ENCODE measurements around the gene CNOT2. TPM values are rescaled to one million over a fixed set of nuclear protein-coding genes. Genes with fewer than 3 reads are reported as not detected.

The CNOT2 gene
- total and polyA plus RNA-seq, 2 donors (not counting 3 experiments of a cell fraction or from before 2014, with no cell fraction given), result 52.2 to 79.7 TPM

DNA sequence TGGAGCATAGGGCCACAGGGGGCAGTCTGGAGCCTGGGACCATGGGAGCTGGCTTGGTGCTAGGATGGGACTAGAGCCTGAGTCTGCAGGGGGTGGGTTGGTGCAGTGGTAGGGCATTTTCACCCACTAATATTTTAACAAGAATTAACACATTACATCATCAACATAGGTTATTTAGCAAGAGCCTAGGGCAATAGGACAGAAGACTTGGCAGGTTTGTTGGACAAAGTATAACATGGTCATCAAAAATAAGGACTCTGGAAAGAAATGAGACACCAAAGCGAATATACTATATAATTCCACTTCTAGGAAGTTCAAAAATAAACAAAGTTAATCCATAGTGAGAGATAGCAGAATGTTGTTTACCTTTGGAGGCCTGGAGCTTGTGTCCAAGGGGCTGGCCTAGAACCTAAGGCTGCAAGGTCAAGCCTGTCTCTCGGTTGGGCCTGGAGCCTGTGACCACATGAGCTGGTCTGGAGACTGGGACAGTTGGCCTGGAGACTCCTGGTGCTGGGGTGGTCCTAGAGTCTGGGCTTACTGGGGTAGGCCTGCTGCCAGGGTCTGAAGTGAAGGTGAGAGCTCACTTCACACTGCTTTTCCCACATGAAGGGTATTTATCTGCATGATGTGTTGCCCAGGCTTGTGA is 28.1 kb upstream of the CNOT2 start:
- no peak overlapping the region for H3K4me2 ChIP-seq (ENCODE audit: insufficient read depth, low read length)
- no peak for DNase-seq (ENCODE audit: low read depth, low spot score)
- no peaks in the 10 kb centered on the region for H3K9me3 ChIP-seq (replicated peaks; ENCODE audit: control insufficient read depth, insufficient read depth, low read length)
- no peak overlapping the region for H3K4me3 ChIP-seq (replicated peaks in 1 of 3; ENCODE audit: insufficient read depth in 1 of 3, low read depth in 1 of 3, low read length in 3 of 3)
- no peaks in the 10 kb centered on the region for H3K36me3 ChIP-seq (ENCODE audit: control insufficient read depth in 2 of 2, extremely low read depth in 1 of 2, insufficient read depth in 2 of 2, low read length in 2 of 2)
- no peaks in the 10 kb centered on the region for H3K9me1 ChIP-seq (replicated peaks; ENCODE audit: control insufficient read depth, extremely low read depth, insufficient read depth, low read length)
- no peaks in the 10 kb centered on the region for H4K20me1 ChIP-seq (replicated peaks; ENCODE audit: control insufficient read depth, extremely low read depth, insufficient read depth, low read length)
- no peaks in the 10 kb centered on the region for H3K79me2 ChIP-seq (ENCODE audit: control insufficient read depth, insufficient read depth, low read length)
- H3K27me3 ChIP-seq (ENCODE audit: control insufficient read depth in 2 of 2, insufficient read depth in 2 of 2, low read length in 2 of 2), result no peaks in the 10 kb centered on the region
- dilution Hi-C loops (cut with MboI; ENCODE audit: extremely low pct_ligation_motif_present, low sequenced_read_pairs), result no loop called here
- no peaks in the 10 kb centered on the region for H3K4me1 ChIP-seq (ENCODE audit: control insufficient read depth, extremely low read depth, insufficient read depth, low read length)
- no peak for FAIRE-seq
- ChIA-PET POLR2A (no interaction called here), CTCF (no interaction called here)
- no peak overlapping the region for H2AFZ ChIP-seq (ENCODE audit: low read depth, low read length)
- BruUV-seq (replicated peaks), result no TSS peak
- H3K27ac ChIP-seq (ENCODE audit: insufficient read depth, low read depth, low read length), result no peak overlapping the region
- intact Hi-C loops (cut with micrococcal nuclease), result no loop called here
- TF ChIP-seq POLR2AphosphoS5 (IDR thresholded peaks at IDR 0.05; ENCODE audit: insufficient read depth, low read depth, low read length) (no peak), EZH2 (IDR thresholded peaks at IDR 0.05; ENCODE audit: borderline replicate concordance, low read depth, low read length, severe bottlenecking) (no peak), JUN (IDR thresholded peaks at IDR 0.05; ENCODE audit: borderline replicate concordance, insufficient read depth, insufficient read length, low read depth) (no peak), GATA2 (IDR thresholded peaks at IDR 0.05; ENCODE audit: insufficient read depth, insufficient read length, low read depth, low read length) (no peak)
- TF ChIP-seq, protein P1, sequence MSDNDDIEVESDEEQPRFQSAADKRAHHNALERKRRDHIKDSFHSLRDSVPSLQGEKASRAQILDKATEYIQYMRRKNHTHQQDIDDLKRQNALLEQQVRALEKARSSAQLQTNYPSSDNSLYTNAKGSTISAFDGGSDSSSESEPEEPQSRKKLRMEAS (IDR thresholded peaks at IDR 0.05; ENCODE audit: insufficient read depth, insufficient read length), result no peak
- no peak overlapping the region for H3K9ac ChIP-seq (replicated peaks; ENCODE audit: extremely low read depth, insufficient read depth, low read length)

DNA sequence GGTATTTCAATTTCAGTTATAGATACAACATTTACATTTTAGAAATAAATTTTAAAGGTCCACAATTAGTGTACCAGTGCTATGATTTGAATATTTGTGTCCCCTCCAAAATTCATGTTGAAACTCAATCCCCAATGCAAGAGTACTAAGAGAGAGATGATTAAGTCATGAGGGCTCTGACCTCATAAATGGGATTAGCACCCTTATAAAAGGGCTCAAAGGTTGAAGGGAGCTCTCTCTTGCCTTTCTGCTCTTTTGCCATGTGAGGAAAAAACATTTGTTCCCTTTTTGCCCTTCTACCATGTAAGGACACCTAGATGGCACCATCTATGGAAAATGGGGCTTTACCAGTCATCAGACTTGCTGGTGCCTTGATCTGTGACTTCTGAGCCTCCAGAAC is 25.8 kb upstream of the CNOT2 start:
- intact Hi-C loops (cut with micrococcal nuclease) (no loop called here), dilution Hi-C loops (cut with MboI; ENCODE audit: extremely low pct_ligation_motif_present, low sequenced_read_pairs) (no loop called here)
- H3K4me2 ChIP-seq (ENCODE audit: insufficient read depth, low read length), result no peak overlapping the region
- CTCF ChIA-PET, result no interaction called here
- H3K27me3 ChIP-seq (ENCODE audit: control insufficient read depth in 2 of 2, insufficient read depth in 2 of 2, low read length in 2 of 2), result no peaks in the 10 kb centered on the region
- BruUV-seq (replicated peaks), result no TSS peak
- DNase-seq (ENCODE audit: low read depth, low spot score) (no peak), FAIRE-seq (no peak)
- no peak overlapping the region for H2AFZ ChIP-seq (ENCODE audit: low read depth, low read length)
- H3K4me1 ChIP-seq (ENCODE audit: control insufficient read depth, extremely low read depth, insufficient read depth, low read length), result no peaks in the 10 kb centered on the region
- no peaks in the 10 kb centered on the region for H3K9me3 ChIP-seq (replicated peaks; ENCODE audit: control insufficient read depth, insufficient read depth, low read length)
- H3K9ac ChIP-seq (replicated peaks; ENCODE audit: extremely low read depth, insufficient read depth, low read length), result no peak overlapping the region
- no peak overlapping the region for H3K4me3 ChIP-seq (replicated peaks in 1 of 3; ENCODE audit: insufficient read depth in 1 of 3, low read depth in 1 of 3, low read length in 3 of 3)
- no peaks in the 10 kb centered on the region for H3K9me1 ChIP-seq (replicated peaks; ENCODE audit: control insufficient read depth, extremely low read depth, insufficient read depth, low read length)
- no peaks in the 10 kb centered on the region for H3K36me3 ChIP-seq (ENCODE audit: control insufficient read depth in 2 of 2, extremely low read depth in 1 of 2, insufficient read depth in 2 of 2, low read length in 2 of 2)
- POLR2A ChIA-PET, result no interaction called here
- TF ChIP-seq EZH2 (IDR thresholded peaks at IDR 0.05; ENCODE audit: borderline replicate concordance, low read depth, low read length, severe bottlenecking) (no peak), GATA2 (IDR thresholded peaks at IDR 0.05; ENCODE audit: insufficient read depth, insufficient read length, low read depth, low read length) (no peak), MYC (IDR thresholded peaks at IDR 0.05; ENCODE audit: low read depth, low read length) (no peak), FOS (IDR thresholded peaks at IDR 0.05; ENCODE audit: borderline replicate concordance, insufficient read depth, low read length) (no peak), JUN (IDR thresholded peaks at IDR 0.05; ENCODE audit: borderline replicate concordance, insufficient read depth, insufficient read length, low read depth) (no peak), POLR2A (IDR thresholded peaks at IDR 0.05; ENCODE audit: low read depth, low read length) (no peak), POLR2AphosphoS5 (IDR thresholded peaks at IDR 0.05; ENCODE audit: insufficient read depth, low read depth, low read length) (no peak)
- TF ChIP-seq, protein P2, sequence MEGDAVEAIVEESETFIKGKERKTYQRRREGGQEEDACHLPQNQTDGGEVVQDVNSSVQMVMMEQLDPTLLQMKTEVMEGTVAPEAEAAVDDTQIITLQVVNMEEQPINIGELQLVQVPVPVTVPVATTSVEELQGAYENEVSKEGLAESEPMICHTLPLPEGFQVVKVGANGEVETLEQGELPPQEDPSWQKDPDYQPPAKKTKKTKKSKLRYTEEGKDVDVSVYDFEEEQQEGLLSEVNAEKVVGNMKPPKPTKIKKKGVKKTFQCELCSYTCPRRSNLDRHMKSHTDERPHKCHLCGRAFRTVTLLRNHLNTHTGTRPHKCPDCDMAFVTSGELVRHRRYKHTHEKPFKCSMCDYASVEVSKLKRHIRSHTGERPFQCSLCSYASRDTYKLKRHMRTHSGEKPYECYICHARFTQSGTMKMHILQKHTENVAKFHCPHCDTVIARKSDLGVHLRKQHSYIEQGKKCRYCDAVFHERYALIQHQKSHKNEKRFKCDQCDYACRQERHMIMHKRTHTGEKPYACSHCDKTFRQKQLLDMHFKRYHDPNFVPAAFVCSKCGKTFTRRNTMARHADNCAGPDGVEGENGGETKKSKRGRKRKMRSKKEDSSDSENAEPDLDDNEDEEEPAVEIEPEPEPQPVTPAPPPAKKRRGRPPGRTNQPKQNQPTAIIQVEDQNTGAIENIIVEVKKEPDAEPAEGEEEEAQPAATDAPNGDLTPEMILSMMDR (IDR thresholded peaks at IDR 0.05; ENCODE audit: extremely low read depth in 1 of 2, insufficient read depth in 1 of 2, low read depth in 1 of 2, low read length in 2 of 2), result no peak
- TF ChIP-seq, protein P1 (IDR thresholded peaks at IDR 0.05; ENCODE audit: insufficient read depth, insufficient read length), result no peak
- H3K27ac ChIP-seq (ENCODE audit: insufficient read depth, low read depth, low read length), result no peak overlapping the region
- H3K79me2 ChIP-seq (ENCODE audit: control insufficient read depth, insufficient read depth, low read length), result no peaks in the 10 kb centered on the region
- H4K20me1 ChIP-seq (replicated peaks; ENCODE audit: control insufficient read depth, extremely low read depth, insufficient read depth, low read length), result no peaks in the 10 kb centered on the region

Data from endothelial cell of umbilical vein (primary cell).